ENCODE measurements around the gene PSAPL1. TPM values are rescaled to one million over a fixed set of nuclear protein-coding genes. Genes with fewer than 3 reads are reported as not detected.

The PSAPL1 gene
- total RNA-seq, 1 donor from 2014 or later: not detected

DNA sequence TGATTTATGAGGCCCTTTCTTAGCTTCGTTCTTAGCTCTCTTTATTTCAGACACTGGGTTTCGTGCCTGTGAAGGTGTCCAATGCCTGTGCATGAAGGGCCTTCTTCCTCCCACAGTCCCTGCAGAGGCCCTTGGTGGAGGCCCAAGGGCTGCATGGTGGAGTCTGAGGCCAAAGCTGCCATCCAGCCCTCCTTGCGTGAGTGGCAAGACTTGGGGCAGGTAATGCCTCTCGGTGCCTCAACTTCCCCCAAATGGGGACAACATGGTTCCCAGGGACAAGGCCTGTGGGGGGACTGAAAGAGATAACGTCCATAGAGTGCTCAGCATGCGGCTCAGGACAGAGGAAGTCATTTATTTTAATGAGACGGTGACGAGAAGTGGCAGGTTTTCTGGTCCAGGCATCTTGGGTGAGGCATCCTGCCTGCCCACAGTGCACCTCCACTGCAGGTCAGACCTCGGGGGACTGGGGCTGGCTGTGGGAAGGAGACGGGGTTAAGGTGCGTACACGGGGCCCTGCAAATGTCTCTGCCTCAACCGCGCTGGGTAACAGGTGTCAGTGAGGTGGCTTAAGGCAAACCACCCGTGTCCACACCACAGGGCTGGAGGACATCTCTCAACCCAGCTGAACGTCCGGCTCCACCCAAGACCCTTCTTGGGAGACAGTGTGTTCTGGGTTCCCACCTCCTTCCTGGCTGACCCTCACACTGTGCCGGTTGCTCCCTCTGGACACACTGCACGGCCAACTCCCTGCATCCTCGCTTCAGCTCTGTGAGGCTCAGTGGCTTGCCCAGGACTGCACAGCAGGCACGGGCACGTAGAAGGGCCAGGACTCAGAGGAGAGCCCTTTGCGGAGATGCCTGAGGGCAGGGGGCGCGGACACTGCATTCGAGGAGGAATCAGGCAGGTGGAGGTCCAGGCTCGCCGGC, 50.5 kb downstream of the PSAPL1 start:
- Histone ChIP-seq H2AFZ (ENCODE audit: low read depth, low read length) (no peak overlapping the region), H3K36me3 (ENCODE audit: insufficient read depth, low read length) (no peaks in the 10 kb centered on the region), H3K4me3 (ENCODE audit: insufficient read depth, low read depth, low read length) (no peak overlapping the region), H3K27me3 (ENCODE audit: insufficient read depth, low read length) (peaks cover 5% of the 10 kb centered on the region), H3K4me1 (ENCODE audit: insufficient read depth, low read length) (no peaks in the 10 kb centered on the region), H3K79me2 (ENCODE audit: insufficient read depth, low read length) (no peaks in the 10 kb centered on the region), H3K27ac (ENCODE audit: low read depth, low read length) (no peak overlapping the region), H3K9ac (ENCODE audit: low read length) (no peak overlapping the region), H3K9me3 (ENCODE audit: insufficient read depth, low read depth, low read length) (no peaks in the 10 kb centered on the region), H3K4me2 (ENCODE audit: low read length) (no peak overlapping the region), H4K20me1 (ENCODE audit: insufficient read depth, low read length) (peaks cover 47% of the 10 kb centered on the region)
- H3K9me3 Mint-ChIP-seq (ENCODE audit: unreplicated experiment): no peaks in the 10 kb centered on the region
- peaks cover 8% of the 10 kb centered on the region for H3K27me3 Mint-ChIP-seq (ENCODE audit: low read depth, unreplicated experiment)
- no peak overlapping the region for H3K27ac Mint-ChIP-seq (ENCODE audit: unreplicated experiment)
- no peaks in the 10 kb centered on the region for H3K36me3 Mint-ChIP-seq (ENCODE audit: low read depth, unreplicated experiment)
- peaks cover 22% of the 10 kb centered on the region for H3K4me1 Mint-ChIP-seq (ENCODE audit: low read depth, unreplicated experiment)
- no peak overlapping the region for H3K4me3 Mint-ChIP-seq (ENCODE audit: unreplicated experiment)
- DNase-seq (ENCODE audit: low read depth): no peak
- no peak for FAIRE-seq
- TF ChIP-seq CTCF (IDR thresholded peaks at IDR 0.05; ENCODE audit: insufficient read depth, low read depth, low read length) (no peak), EZH2 (IDR thresholded peaks at IDR 0.05; ENCODE audit: insufficient read depth, low read length) (no peak)

DNA sequence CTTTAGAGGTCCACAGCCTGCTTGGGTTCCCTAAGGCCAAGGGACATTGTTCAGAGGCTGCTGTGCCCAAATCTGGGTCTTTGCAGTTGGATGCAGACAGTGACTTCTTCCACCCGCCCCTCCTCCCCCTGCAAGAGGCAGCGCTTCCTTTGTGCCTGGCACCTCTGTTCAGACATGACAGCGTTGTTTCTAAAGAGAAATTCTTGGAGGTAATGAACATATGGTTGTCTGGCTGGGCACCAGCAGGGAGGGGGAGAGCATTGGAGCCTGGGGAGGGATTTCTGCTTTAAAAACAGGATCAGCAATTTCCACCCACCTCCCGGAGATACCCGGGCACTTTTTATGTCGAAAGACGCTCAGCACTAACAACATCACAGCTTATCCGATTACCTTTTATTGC, 51.5 kb downstream of the PSAPL1 start:
- DNase-seq (ENCODE audit: low read depth) (no peak), FAIRE-seq (no peak)
- Mint-ChIP-seq H3K27me3 (ENCODE audit: low read depth, unreplicated experiment) (peaks cover 8% of the 10 kb centered on the region), H3K4me3 (ENCODE audit: unreplicated experiment) (no peak overlapping the region), H3K27ac (ENCODE audit: unreplicated experiment) (no peak overlapping the region), H3K9me3 (ENCODE audit: unreplicated experiment) (peaks cover 3% of the 10 kb centered on the region), H3K36me3 (ENCODE audit: low read depth, unreplicated experiment) (peaks cover under 1% of the 10 kb centered on the region), H3K4me1 (ENCODE audit: low read depth, unreplicated experiment) (peaks cover 22% of the 10 kb centered on the region)
- H3K27ac ChIP-seq (ENCODE audit: low read depth, low read length): no peak overlapping the region
- peaks cover 5% of the 10 kb centered on the region for H3K27me3 ChIP-seq (ENCODE audit: insufficient read depth, low read length)
- no peaks in the 10 kb centered on the region for H3K36me3 ChIP-seq (ENCODE audit: insufficient read depth, low read length)
- H3K4me2 ChIP-seq (ENCODE audit: low read length): no peak overlapping the region
- TF ChIP-seq EZH2 (IDR thresholded peaks at IDR 0.05; ENCODE audit: insufficient read depth, low read length) (no peak), CTCF (IDR thresholded peaks at IDR 0.05; ENCODE audit: insufficient read depth, low read depth, low read length) (no peak)
- H4K20me1 ChIP-seq (ENCODE audit: insufficient read depth, low read length): peaks cover 49% of the 10 kb centered on the region
- H3K4me1 ChIP-seq (ENCODE audit: insufficient read depth, low read length): no peaks in the 10 kb centered on the region
- H3K9me3 ChIP-seq (ENCODE audit: insufficient read depth, low read depth, low read length): no peaks in the 10 kb centered on the region
- no peaks in the 10 kb centered on the region for H3K79me2 ChIP-seq (ENCODE audit: insufficient read depth, low read length)
- H3K9ac ChIP-seq (ENCODE audit: low read length): no peak overlapping the region
- H3K4me3 ChIP-seq (ENCODE audit: insufficient read depth, low read depth, low read length): no peak overlapping the region
- no peak overlapping the region for H2AFZ ChIP-seq (ENCODE audit: low read depth, low read length)

- Mint-ChIP-seq H3K4me1 (ENCODE audit: low read depth, unreplicated experiment) (peaks cover 22% of the 10 kb centered on the region), H3K9me3 (ENCODE audit: unreplicated experiment) (peaks cover 5% of the 10 kb centered on the region), H3K27ac (ENCODE audit: unreplicated experiment) (no peak overlapping the region), H3K4me3 (ENCODE audit: unreplicated experiment) (no peak overlapping the region), H3K36me3 (ENCODE audit: low read depth, unreplicated experiment) (peaks cover 3% of the 10 kb centered on the region), H3K27me3 (ENCODE audit: low read depth, unreplicated experiment) (peaks cover 8% of the 10 kb centered on the region)
- H3K27ac ChIP-seq (ENCODE audit: low read depth, low read length): no peak overlapping the region
- no peak for TF ChIP-seq EZH2 (IDR thresholded peaks at IDR 0.05; ENCODE audit: insufficient read depth, low read length)
- H3K4me3 ChIP-seq (ENCODE audit: insufficient read depth, low read depth, low read length): no peak overlapping the region
- FAIRE-seq (no peak), DNase-seq (ENCODE audit: low read depth) (no peak)
- no peaks in the 10 kb centered on the region for H3K79me2 ChIP-seq (ENCODE audit: insufficient read depth, low read length)
- no peak overlapping the region for H2AFZ ChIP-seq (ENCODE audit: low read depth, low read length)
- H3K9me3 ChIP-seq (ENCODE audit: insufficient read depth, low read depth, low read length): no peaks in the 10 kb centered on the region
- H4K20me1 ChIP-seq (ENCODE audit: insufficient read depth, low read length): peaks cover 46% of the 10 kb centered on the region
- H3K27me3 ChIP-seq (ENCODE audit: insufficient read depth, low read length): peaks cover 5% of the 10 kb centered on the region
- no peak overlapping the region for H3K4me2 ChIP-seq (ENCODE audit: low read length)
- H3K9ac ChIP-seq (ENCODE audit: low read length): no peak overlapping the region
- no peaks in the 10 kb centered on the region for H3K4me1 ChIP-seq (ENCODE audit: insufficient read depth, low read length)
- no peaks in the 10 kb centered on the region for H3K36me3 ChIP-seq (ENCODE audit: insufficient read depth, low read length)
These were observed 52.1 kb downstream of the PSAPL1 start for GRCh38 chr4:7382634-7383014.

All from astrocyte (in vitro differentiated cells and primary cell).